Colonic mucosa (tissue), 4 donors: ENCODE measurements around the gene SIGLEC1. TPM values are rescaled to one million over a fixed set of nuclear protein-coding genes. Genes with fewer than 3 reads are reported as not detected.
A peak's percentile ranks its signal among the peaks of the same experiment; 100 is the strongest.

ENCODE experiments used
- DNase-seq: peaks from one replicate; pipeline ENCODE4 v3.0.0-alpha.2; 2020
- H3K27ac ChIP-seq: fragments of 200-600 bp; one replicate; pipeline ENCODE4 v1.8.0; 2021
- H3K27me3 ChIP-seq: fragments of 200-600 bp; one replicate; pipeline ENCODE4 v1.8.0; 2021
- H3K36me3 ChIP-seq: fragments of 200-600 bp; one replicate; pipeline ENCODE4 v1.8.0; 2021
- H3K4me1 ChIP-seq: fragments of 200-600 bp; one replicate; pipeline ENCODE4 v1.8.0; 2021; ENCODE audit warnings: mild to moderate bottlenecking
- H3K4me3 ChIP-seq: fragments of 200-600 bp; one replicate; pipeline ENCODE4 v1.8.0; 2021
- H3K9ac ChIP-seq, 2 donors: one replicate each; pipeline ENCODE4 v1.7.0; 2013; ENCODE audit warnings: control low read depth in 2 of 2, low read depth in 2 of 2, low read length in 2 of 2
- H3K9me3 ChIP-seq: fragments of 200-600 bp; one replicate; pipeline ENCODE4 v1.8.0; 2021
- CTCF ChIP-seq: fragments of 200-600 bp; IDR thresholded peaks from one replicate; pipeline ENCODE4 v1.8.0; 2022; ENCODE audit warnings: antibody characterized with exemption, mild to moderate bottlenecking
- intact Hi-C: fragments of 100-400 bp; cut with DNase I; formaldehyde crosslinking; loops from one replicate; pipeline ENCODE4 v1.14.1; 2022
- total RNA-seq, 2 donors: library from RNA; stranded (reverse); fragmentation: NEBNext Ultra II Directional in 1 of 2; extraction: Animal tissue kit (Norgen Biotek cat#: 25700) in 1 of 2; gene quantifications; one replicate each; pipeline ENCODE4 v1.2.1, GENCODE V29; 2021
- donor health status: healthy.
- donor health status: DM: no; HTN: no; CAD: no.
- donor health status: DM: no; HTN: no; CAD: no.

The SIGLEC1 gene
- total RNA-seq, 2 donors from 2014 or later = 2.5 to 4.6 TPM

DNA sequence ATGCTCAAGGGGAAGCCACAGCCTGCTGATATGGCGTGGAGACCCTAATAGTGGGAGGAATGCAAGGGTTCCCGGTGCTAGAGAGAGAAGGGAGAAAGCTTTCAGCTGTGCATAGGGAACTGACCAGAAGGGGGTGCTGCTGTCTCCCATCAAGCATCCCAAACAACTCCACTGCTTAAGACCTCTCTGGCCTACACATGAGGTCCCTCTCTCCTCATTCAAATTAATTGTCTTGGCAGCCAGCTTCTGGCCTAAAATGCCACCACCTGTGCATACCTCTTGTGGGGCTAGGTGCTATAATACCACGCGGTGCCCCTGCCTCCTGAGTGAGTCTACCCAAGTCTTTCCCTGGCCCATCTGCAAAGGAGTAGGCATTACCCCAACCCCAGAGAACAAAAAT is 40.7 kb upstream of the SIGLEC1 start:
- Histone ChIP-seq H3K27ac (no peak overlapping the region), H3K36me3 (no peaks in the 10 kb centered on the region), H3K9ac (no peak overlapping the region), H3K27me3 (peaks cover 15% of the 10 kb centered on the region), H3K4me3 (no peak overlapping the region), H3K9me3 (no peaks in the 10 kb centered on the region), H3K4me1 (no peaks in the 10 kb centered on the region)
- TF ChIP-seq CTCF = peak; percentile 78
- peak; percentile 72 for DNase-seq
- intact Hi-C loops = no loop called here

DNA sequence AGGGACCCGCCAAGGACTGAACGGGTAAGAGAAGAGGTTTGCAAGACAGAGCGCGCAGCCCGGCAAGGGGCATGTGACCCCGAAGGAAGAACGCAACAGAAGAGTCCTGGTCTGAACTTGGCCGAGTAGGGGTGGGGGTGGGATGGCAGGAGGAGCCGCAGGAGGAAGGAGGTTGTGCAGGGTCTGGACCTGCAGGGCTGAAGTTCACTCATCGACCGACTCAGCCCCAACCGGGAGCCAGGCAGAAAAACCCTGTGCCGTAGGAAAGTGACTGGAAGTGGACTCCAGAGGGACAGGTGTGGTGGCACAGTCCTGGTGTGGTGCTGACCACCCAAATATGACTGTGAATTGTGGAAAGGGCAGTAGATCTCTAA is 40.0 kb upstream of the SIGLEC1 start:
- Histone ChIP-seq H3K4me1 (no peaks in the 10 kb centered on the region), H3K27me3 (peaks cover 15% of the 10 kb centered on the region), H3K27ac (no peak overlapping the region), H3K36me3 (no peaks in the 10 kb centered on the region), H3K4me3 (peak overlapping the region; percentile 34), H3K9ac (no peak overlapping the region), H3K9me3 (no peaks in the 10 kb centered on the region)
- intact Hi-C loops = no loop called here
- DNase-seq = no peak
- no peak for TF ChIP-seq CTCF

GRCh38 chr20:3751675-3752385 is 39.4 kb upstream of the SIGLEC1 start:
- TF ChIP-seq CTCF = no peak
- Histone ChIP-seq H3K27me3 (peaks cover 15% of the 10 kb centered on the region), H3K9me3 (no peaks in the 10 kb centered on the region), H3K4me3 (peak overlapping the region; percentile 34), H3K9ac (no peak overlapping the region), H3K27ac (no peak overlapping the region), H3K4me1 (no peaks in the 10 kb centered on the region), H3K36me3 (no peaks in the 10 kb centered on the region)
- DNase-seq = peak; percentile 67
- intact Hi-C loops = no loop called here

DNA sequence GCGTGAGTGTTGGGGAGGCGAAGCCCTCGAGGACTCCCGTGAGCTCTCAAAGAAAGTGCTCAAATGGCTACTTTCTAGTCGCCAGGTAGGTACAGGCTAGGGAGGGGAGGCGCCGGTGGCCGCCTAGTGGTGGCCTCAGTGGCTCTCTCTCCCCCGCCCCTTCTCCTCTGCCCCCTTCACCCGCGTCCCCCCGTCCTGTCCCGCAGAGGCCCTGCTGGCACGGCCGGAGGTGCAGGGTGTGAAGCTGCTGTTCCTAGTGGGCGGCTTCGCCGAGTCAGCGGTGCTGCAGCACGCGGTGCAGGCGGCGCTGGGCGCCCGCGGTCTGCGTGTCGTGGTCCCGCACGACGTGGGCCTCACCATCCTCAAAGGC is 38.9 kb upstream of the SIGLEC1 start:
- peaks cover 15% of the 10 kb centered on the region for H3K27me3 ChIP-seq
- intact Hi-C loops = no loop called here
- peak overlapping the region; percentile 34 for H3K4me3 ChIP-seq
- H3K9me3 ChIP-seq = no peaks in the 10 kb centered on the region
- no peak overlapping the region for H3K27ac ChIP-seq
- no peaks in the 10 kb centered on the region for H3K36me3 ChIP-seq
- TF ChIP-seq CTCF = no peak
- no peaks in the 10 kb centered on the region for H3K4me1 ChIP-seq
- H3K9ac ChIP-seq = no peak overlapping the region
- DNase-seq = no peak

DNA sequence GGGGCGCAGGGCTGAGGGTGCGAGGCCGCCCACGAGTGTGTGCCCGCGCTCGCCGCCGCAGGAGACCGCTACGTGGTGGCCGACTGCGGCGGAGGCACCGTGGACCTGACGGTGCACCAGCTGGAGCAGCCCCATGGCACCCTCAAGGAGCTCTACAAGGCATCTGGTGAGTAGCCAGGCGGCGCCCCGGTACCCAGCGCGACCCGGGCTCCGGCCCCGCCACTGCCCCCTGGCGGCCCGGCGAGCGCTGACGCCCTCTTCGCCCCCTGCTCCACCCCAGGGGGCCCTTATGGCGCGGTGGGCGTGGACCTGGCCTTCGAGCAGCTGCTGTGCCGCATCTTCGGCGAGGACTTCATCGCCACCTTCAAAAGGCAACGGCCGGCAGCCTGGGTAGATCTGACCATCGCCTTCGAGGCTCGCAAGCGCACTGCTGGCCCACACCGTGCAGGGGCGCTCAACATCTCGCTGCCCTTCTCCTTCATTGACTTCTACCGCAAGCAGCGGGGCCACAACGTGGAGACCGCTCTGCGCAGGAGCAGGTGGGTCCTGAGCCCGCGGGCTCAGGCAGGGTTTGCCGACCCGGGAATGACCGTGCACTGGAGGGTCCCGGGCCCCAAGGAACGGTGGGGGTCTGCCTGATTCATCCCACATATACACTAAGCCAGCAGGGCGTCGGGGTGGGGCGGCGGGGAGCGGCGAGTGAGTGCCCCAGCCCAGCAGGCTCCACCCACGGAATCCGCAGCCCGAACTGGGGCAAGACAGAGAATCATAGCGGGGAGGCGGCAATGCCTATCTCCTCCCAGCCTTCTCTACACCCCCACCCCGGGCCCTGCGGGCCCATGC is 37.5 kb upstream of the SIGLEC1 start:
- H3K9me3 ChIP-seq = no peaks in the 10 kb centered on the region
- TF ChIP-seq CTCF = peak; percentile 78
- H3K27ac ChIP-seq = no peak overlapping the region
- H3K27me3 ChIP-seq = peaks cover 15% of the 10 kb centered on the region
- no peak for DNase-seq
- intact Hi-C loops = no loop called here
- H3K9ac ChIP-seq = no peak overlapping the region
- H3K4me1 ChIP-seq = no peaks in the 10 kb centered on the region
- H3K4me3 ChIP-seq = no peak overlapping the region
- H3K36me3 ChIP-seq = no peaks in the 10 kb centered on the region
